ENCODE data around the gene CCNF. TPM values are rescaled to one million over a fixed set of nuclear protein-coding genes. Genes with fewer than 3 reads are reported as not detected.
"Not testable (repeated sequence)": the region's sequence is repeated elsewhere in the genome, so short reads cannot be mapped to it uniquely, and the experiment has no call there.

The CCNF gene
- total RNA-seq, 1 experiment from 2014 or later, result 11.9 TPM

DNA sequence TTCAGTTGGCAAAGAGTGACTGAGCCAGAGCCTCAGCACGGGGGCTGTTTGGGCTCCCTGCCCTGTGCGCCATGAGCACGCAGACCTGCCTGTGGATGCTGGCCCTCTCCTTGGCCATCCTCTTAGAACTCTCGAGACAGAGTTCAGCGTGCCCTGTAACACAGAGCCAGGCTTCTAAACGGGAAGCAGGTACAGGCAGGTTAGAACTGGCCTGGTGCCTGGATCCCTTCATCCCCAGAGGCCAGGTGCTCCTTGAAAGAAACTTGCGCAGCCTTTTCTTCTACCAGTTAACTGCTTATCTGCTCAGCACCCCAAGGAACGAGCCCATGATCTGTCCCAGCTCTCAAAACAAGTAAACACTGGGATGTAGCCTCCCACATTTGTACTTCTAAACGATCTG, 6.9 kb downstream of the CCNF start:
- BruUV-seq (replicated peaks), result no TSS peak
- peaks cover 56% of the 10 kb centered on the region for H3K36me3 Mint-ChIP-seq (ENCODE audit: insufficient read depth, unreplicated experiment)
- CTCF ChIA-PET, result interaction anchor here (0.7 kb wide), 1 partner anchor 1242 kb away, joined by 3 read pairs; no protein-coding TSS in a partner anchor

DNA sequence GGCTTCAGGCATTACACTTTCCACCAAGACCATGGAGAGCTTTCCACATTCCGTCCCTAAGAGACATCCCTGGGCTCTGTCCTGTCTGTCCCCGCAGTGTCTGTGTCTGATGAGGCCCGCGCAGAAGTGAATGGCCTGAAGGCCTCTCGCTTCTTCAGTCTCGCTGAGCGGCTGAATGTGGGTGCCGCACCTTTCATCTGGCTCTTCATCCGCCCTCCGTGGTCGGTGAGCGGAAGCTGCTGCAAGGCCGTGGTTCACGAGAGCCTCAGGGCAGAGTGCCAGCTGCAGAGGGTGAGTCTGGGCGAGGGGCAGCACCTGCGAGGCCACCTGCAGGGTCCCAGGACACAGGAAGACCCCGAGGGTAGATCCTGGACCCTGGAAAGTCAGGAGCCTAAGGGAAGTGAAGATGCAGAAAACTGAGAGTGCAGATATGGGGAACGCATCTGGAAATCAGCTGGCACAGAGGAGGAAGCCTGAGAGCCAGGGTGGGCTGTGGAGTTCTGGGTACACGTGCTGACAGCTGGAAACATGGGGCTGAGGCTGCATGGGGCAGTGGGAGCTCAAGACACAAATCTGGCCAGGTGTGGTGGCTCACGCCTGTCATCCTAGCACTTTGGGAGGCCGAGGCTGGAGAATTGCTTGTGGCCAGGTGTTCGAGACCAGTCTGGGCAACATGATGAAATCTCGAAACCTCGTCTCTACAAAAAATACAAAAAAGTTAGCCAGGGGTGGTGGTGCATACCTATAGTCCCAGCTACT, 8.0 kb downstream of the CCNF start:
- no peak for DNase-seq (ENCODE audit: unreplicated experiment)
- CTCF ChIA-PET, result interaction anchor here (0.6 kb wide), 1 partner anchor 64 kb away, joined by 3 read pairs; no protein-coding TSS in a partner anchor
- Mint-ChIP-seq H3K9me3 (ENCODE audit: unreplicated experiment) (no peaks in the 10 kb centered on the region), H3K4me1 (ENCODE audit: insufficient read depth, unreplicated experiment) (no peaks in the 10 kb centered on the region), H3K36me3 (ENCODE audit: insufficient read depth, unreplicated experiment) (peaks cover 61% of the 10 kb centered on the region), H3K4me3 (ENCODE audit: unreplicated experiment) (no peak overlapping the region), H3K27ac (ENCODE audit: low read depth, unreplicated experiment) (no peak overlapping the region), H3K27me3 (ENCODE audit: insufficient read depth, unreplicated experiment) (no peaks in the 10 kb centered on the region)
- BruUV-seq (replicated peaks), result no TSS peak
- POLR2A ChIA-PET, result no interaction called here
- TF ChIP-seq, protein P1, sequence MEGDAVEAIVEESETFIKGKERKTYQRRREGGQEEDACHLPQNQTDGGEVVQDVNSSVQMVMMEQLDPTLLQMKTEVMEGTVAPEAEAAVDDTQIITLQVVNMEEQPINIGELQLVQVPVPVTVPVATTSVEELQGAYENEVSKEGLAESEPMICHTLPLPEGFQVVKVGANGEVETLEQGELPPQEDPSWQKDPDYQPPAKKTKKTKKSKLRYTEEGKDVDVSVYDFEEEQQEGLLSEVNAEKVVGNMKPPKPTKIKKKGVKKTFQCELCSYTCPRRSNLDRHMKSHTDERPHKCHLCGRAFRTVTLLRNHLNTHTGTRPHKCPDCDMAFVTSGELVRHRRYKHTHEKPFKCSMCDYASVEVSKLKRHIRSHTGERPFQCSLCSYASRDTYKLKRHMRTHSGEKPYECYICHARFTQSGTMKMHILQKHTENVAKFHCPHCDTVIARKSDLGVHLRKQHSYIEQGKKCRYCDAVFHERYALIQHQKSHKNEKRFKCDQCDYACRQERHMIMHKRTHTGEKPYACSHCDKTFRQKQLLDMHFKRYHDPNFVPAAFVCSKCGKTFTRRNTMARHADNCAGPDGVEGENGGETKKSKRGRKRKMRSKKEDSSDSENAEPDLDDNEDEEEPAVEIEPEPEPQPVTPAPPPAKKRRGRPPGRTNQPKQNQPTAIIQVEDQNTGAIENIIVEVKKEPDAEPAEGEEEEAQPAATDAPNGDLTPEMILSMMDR (IDR thresholded peaks at IDR 0.05; ENCODE audit: unreplicated experiment), result no peak
- intact Hi-C loops (cut with micrococcal nuclease), result no loop called here

More for the DNA sequence above, 6.9 kb downstream of the CCNF start:
- Mint-ChIP-seq H3K27ac (ENCODE audit: low read depth, unreplicated experiment) (no peak overlapping the region), H3K9me3 (ENCODE audit: unreplicated experiment) (no peaks in the 10 kb centered on the region), H3K27me3 (ENCODE audit: insufficient read depth, unreplicated experiment) (no peaks in the 10 kb centered on the region), H3K4me3 (ENCODE audit: unreplicated experiment) (no peak overlapping the region), H3K4me1 (ENCODE audit: insufficient read depth, unreplicated experiment) (no peaks in the 10 kb centered on the region)
- POLR2A ChIA-PET, result interaction anchor here (1.2 kb wide), 1 partner anchor 163 kb away, joined by 3 read pairs; no protein-coding TSS in a partner anchor
- no peak for DNase-seq (ENCODE audit: unreplicated experiment)
- TF ChIP-seq, protein P1 (IDR thresholded peaks at IDR 0.05; ENCODE audit: unreplicated experiment), result no peak
- intact Hi-C loops (cut with micrococcal nuclease), result no loop called here

DNA sequence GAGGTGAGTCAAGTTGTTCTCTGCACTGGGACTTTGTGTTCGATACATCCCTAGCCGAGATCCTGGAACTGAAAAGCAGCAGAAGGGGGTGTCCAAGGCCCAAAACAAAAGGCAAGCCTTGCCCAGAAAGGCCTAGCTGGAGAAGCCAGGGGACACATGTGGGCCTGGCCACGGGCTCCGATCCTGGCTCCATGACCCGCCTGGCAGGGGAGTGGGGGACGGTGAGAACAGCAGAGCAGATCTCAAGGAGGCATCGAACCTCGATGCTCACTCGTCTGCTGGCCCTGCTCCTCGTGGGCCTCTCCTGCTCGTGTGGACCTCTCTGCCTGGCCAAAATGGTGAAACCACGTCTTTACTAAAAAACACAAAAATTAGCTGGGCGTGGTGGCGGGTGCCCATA, 8.9 kb downstream of the CCNF start:
- intact Hi-C loops (cut with micrococcal nuclease), result no loop called here
- Mint-ChIP-seq H3K9me3 (ENCODE audit: unreplicated experiment) (no peaks in the 10 kb centered on the region), H3K27ac (ENCODE audit: low read depth, unreplicated experiment) (no peak overlapping the region), H3K4me3 (ENCODE audit: unreplicated experiment) (no peak overlapping the region), H3K36me3 (ENCODE audit: insufficient read depth, unreplicated experiment) (peaks cover 60% of the 10 kb centered on the region), H3K27me3 (ENCODE audit: insufficient read depth, unreplicated experiment) (no peaks in the 10 kb centered on the region), H3K4me1 (ENCODE audit: insufficient read depth, unreplicated experiment) (no peaks in the 10 kb centered on the region)
- BruUV-seq (replicated peaks), result no TSS peak
- ChIA-PET CTCF (interaction anchor here (0.6 kb wide), 2 partner anchors 17 to 64 kb away, joined by 3 read pairs; no protein-coding TSS in a partner anchor), POLR2A (no interaction called here)
- TF ChIP-seq, protein P1 (IDR thresholded peaks at IDR 0.05; ENCODE audit: unreplicated experiment), result no peak
- DNase-seq (ENCODE audit: unreplicated experiment), result no peak

DNA sequence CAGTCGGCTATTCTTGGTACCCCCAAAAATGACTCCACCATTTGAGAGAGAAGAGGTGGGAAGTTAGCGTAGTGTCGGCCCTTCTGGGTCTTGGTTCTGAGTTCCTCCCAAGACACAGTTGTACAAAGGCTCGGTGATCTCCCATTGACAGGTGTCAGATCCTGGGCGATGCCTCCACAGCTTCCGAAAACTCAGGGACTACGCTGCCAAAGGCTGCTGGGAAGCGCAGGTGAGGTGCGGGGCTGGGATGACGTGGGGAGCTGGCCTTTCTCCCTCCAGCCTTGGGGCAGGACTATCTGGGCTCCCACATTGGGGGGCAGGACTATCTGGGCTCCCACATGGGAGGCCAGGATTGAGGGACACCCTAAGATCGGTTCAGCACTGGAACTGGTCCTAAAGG, 10.4 kb downstream of the CCNF start:
- CTCF ChIA-PET, result interaction anchor here (0.6 to 1.3 kb wide), 4 partner anchors 10 to 99 kb away, joined by 3 to 5 read pairs (median 3); partner anchors contain the start of gene ABCA3
- BruUV-seq (replicated peaks), result no TSS peak
- H3K27ac Mint-ChIP-seq (ENCODE audit: low read depth, unreplicated experiment), result no peak overlapping the region
- no peaks in the 10 kb centered on the region for H3K9me3 Mint-ChIP-seq (ENCODE audit: unreplicated experiment)
- no peak for DNase-seq (ENCODE audit: unreplicated experiment)
- POLR2A ChIA-PET, result no interaction called here
- intact Hi-C loops (cut with micrococcal nuclease), result no loop called here
- no peaks in the 10 kb centered on the region for H3K27me3 Mint-ChIP-seq (ENCODE audit: insufficient read depth, unreplicated experiment)
- TF ChIP-seq, protein P1 (IDR thresholded peaks at IDR 0.05; ENCODE audit: unreplicated experiment), result no peak
- peaks cover 54% of the 10 kb centered on the region for H3K36me3 Mint-ChIP-seq (ENCODE audit: insufficient read depth, unreplicated experiment)
- no peaks in the 10 kb centered on the region for H3K4me1 Mint-ChIP-seq (ENCODE audit: insufficient read depth, unreplicated experiment)
- H3K4me3 Mint-ChIP-seq (ENCODE audit: unreplicated experiment), result no peak overlapping the region

DNA sequence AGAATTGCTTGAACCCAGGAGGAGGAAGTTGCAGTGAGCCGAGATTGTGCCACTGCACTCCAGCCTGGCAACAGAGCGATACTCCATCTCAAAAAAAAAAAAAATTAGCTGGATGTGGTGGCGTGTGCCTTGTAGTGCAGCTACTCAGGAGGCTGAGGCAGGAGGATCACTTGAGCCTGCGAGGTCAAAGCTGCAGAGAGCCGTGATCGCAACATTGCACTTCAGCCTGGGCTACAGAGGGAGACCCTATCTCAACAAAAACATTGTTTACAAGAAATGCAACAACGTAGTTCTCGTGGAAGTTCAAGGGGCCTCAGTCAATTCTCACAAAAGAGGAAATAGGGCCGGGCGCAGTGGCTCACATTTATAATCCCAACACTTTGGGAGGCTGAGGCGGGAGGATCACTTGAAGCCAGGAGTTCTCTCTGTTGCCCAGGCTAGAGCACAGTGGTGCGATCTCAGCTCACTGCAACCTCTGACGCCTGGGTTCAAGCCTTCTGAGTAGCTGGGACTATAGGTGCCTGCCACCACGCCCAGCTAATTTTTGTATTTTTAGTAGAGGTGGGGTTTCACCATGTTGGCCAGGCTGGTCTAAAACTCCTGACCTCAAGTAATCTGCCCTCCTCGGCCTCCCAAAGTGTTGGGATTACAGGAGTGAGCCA, 12.0 kb downstream of the CCNF start:
- ChIA-PET CTCF (interaction anchor here (0.5 to 0.9 kb wide), 3 partner anchors 11 to 182 kb away, joined by 3 to 5 read pairs (median 3); no protein-coding TSS in a partner anchor), POLR2A (interaction anchor here (0.8 kb wide), 2 partner anchors 23 to 34 kb away, joined by 3 read pairs; partner anchors contain the start of gene TBC1D24)
- H3K27ac Mint-ChIP-seq (ENCODE audit: low read depth, unreplicated experiment); H3K9me3 Mint-ChIP-seq (ENCODE audit: unreplicated experiment); H3K4me1 Mint-ChIP-seq (ENCODE audit: insufficient read depth, unreplicated experiment); DNase-seq (ENCODE audit: unreplicated experiment); BruUV-seq (replicated peaks); intact Hi-C loops (cut with micrococcal nuclease); H3K27me3 Mint-ChIP-seq (ENCODE audit: insufficient read depth, unreplicated experiment); H3K4me3 Mint-ChIP-seq (ENCODE audit: unreplicated experiment): not testable (repeated sequence)
- H3K36me3 Mint-ChIP-seq (ENCODE audit: insufficient read depth, unreplicated experiment), result peaks cover 50% of the 10 kb centered on the region
